Measurements from ENCODE around the gene BEND5. TPM values are rescaled to one million over a fixed set of nuclear protein-coding genes. Genes with fewer than 3 reads are reported as not detected.

Gene BEND5
- total and polyA plus RNA-seq, 10 of the 15 experiments (the other 5 are each of a cell fraction or from before 2014, with no cell fraction given) = 0.26 TPM; not detected in 9

DNA sequence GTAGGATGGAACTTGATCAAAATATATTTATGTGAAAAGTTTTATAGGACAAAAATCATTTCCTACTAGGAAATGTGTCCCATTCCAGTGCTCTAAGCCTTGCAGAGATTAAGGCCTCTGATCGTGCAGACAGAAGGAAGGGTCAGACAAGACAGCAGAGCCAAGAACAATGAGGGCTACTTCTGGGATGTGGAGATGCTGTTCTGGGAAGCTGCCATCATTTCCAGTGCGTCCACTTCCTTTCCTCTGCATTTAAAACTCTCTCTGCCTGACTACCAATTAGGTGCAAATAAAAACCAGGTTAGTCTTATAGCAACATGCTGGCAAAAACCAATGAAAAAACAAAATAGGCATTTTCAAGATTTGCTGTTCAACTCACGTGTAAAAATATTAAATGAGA, 36.1 kb downstream of the BEND5 start:
- no peak overlapping the region for H3K27ac ChIP-seq (ENCODE audit: control insufficient read depth, insufficient read depth)
- DNase-seq (ENCODE audit: low read depth, low spot score) (no peak), ATAC-seq (no peak), FAIRE-seq (no peak)
- no peak overlapping the region for H3K4me2 ChIP-seq (ENCODE audit: control insufficient read depth, insufficient read depth)
- TF ChIP-seq MXI1 (IDR thresholded peaks at IDR 0.05; ENCODE audit: low read depth, low read length) (no peak), NFYB (IDR thresholded peaks at IDR 0.05; ENCODE audit: insufficient read depth, low read depth, low read length) (no peak)
- TF ChIP-seq, protein P1, sequence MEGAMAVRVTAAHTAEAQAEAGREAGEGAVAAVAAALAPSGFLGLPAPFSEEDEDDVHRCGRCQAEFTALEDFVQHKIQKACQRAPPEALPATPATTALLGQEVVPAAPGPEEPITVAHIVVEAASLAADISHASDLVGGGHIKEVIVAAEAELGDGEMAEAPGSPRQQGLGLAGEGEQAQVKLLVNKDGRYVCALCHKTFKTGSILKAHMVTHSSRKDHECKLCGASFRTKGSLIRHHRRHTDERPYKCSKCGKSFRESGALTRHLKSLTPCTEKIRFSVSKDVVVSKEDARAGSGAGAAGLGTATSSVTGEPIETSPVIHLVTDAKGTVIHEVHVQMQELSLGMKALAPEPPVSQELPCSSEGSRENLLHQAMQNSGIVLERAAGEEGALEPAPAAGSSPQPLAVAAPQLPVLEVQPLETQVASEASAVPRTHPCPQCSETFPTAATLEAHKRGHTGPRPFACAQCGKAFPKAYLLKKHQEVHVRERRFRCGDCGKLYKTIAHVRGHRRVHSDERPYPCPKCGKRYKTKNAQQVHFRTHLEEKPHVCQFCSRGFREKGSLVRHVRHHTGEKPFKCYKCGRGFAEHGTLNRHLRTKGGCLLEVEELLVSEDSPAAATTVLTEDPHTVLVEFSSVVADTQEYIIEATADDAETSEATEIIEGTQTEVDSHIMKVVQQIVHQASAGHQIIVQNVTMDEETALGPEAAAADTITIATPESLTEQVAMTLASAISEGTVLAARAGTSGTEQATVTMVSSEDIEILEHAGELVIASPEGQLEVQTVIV (IDR thresholded peaks at IDR 0.05; ENCODE audit: borderline replicate concordance, partially characterized antibody) = no peak
- TF ChIP-seq, protein P2, sequence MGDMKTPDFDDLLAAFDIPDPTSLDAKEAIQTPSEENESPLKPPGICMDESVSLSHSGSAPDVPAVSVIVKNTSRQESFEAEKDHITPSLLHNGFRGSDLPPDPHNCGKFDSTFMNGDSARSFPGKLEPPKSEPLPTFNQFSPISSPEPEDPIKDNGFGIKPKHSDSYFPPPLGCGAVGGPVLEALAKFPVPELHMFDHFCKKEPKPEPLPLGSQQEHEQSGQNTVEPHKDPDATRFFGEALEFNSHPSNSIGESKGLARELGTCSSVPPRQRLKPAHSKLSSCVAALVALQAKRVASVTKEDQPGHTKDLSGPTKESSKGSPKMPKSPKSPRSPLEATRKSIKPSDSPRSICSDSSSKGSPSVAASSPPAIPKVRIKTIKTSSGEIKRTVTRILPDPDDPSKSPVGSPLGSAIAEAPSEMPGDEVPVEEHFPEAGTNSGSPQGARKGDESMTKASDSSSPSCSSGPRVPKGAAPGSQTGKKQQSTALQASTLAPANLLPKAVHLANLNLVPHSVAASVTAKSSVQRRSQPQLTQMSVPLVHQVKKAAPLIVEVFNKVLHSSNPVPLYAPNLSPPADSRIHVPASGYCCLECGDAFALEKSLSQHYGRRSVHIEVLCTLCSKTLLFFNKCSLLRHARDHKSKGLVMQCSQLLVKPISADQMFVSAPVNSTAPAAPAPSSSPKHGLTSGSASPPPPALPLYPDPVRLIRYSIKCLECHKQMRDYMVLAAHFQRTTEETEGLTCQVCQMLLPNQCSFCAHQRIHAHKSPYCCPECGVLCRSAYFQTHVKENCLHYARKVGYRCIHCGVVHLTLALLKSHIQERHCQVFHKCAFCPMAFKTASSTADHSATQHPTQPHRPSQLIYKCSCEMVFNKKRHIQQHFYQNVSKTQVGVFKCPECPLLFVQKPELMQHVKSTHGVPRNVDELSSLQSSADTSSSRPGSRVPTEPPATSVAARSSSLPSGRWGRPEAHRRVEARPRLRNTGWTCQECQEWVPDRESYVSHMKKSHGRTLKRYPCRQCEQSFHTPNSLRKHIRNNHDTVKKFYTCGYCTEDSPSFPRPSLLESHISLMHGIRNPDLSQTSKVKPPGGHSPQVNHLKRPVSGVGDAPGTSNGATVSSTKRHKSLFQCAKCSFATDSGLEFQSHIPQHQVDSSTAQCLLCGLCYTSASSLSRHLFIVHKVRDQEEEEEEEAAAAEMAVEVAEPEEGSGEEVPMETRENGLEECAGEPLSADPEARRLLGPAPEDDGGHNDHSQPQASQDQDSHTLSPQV (IDR thresholded peaks at IDR 0.05) = no peak
- H3K79me2 ChIP-seq (ENCODE audit: control insufficient read depth, insufficient read depth, low read length) = no peaks in the 10 kb centered on the region
- H3K4me3 ChIP-seq = no peak overlapping the region
- CTCF ChIA-PET = no interaction called here
- H2AFZ ChIP-seq (ENCODE audit: control insufficient read depth, low read depth, low read length) = no peak overlapping the region
- POLR2A ChIA-PET = no interaction called here
- H3K27me3 ChIP-seq (replicated peaks in 1 of 2; ENCODE audit: control insufficient read depth in 2 of 2, insufficient read depth in 2 of 2, low read length in 1 of 2) = no peaks in the 10 kb centered on the region; a peak in 1 of 4 replicates
- SMC1A ChIA-PET (ENCODE audit: uncharacterized antibody, unreplicated experiment) = no interaction called here
- intact Hi-C loops (cut with micrococcal nuclease; ENCODE audit: unreplicated experiment) (no loop called here), in situ Hi-C loops (cut with MboI) (no loop called here)
- H3K36me3 ChIP-seq (ENCODE audit: control insufficient read depth in 2 of 2, insufficient read depth in 2 of 2, low read length in 1 of 2) = no peaks in the 10 kb centered on the region
- H3K9me3 ChIP-seq (replicated peaks; ENCODE audit: control insufficient read depth, insufficient read depth, low read length) = no peaks in the 10 kb centered on the region
- H3K4me1 ChIP-seq (ENCODE audit: control insufficient read depth, insufficient read depth, low read length) = no peaks in the 10 kb centered on the region
- 0% methylated on average over 3 of the region's 3 CpGs for WGBS (ENCODE audit: insufficient coverage, insufficient replicate concordance, low lambda C conversion rate, missing lambda C conversion rate)
- RAD21 ChIA-PET (ENCODE audit: unreplicated experiment) = no interaction called here
- BruUV-seq (replicated peaks) = no TSS peak
- no peak overlapping the region for H3K9ac ChIP-seq (ENCODE audit: control insufficient read depth, insufficient read depth, low read length)
- H4K20me1 ChIP-seq (ENCODE audit: control insufficient read depth, insufficient read depth) = no peaks in the 10 kb centered on the region

All from GM12878 (cell line).